Right ventricle myocardium superior (tissue), 1 donor: ENCODE measurements around the gene PGF. TPM values are rescaled to one million over a fixed set of nuclear protein-coding genes. Genes with fewer than 3 reads are reported as not detected.

Experiments
- ATAC-seq: fragments of 200-7000 bp; cut with Tn5 transposase; one replicate; pipeline ENCODE4 v1.9.1; 2020; ENCODE audit warnings: mild to moderate bottlenecking; ENCODE audit not compliant: poor library complexity
- DNase-seq: peaks from one replicate; pipeline ENCODE4 v3.0.0-alpha.2; 2020
- intact Hi-C: fragments of 100-400 bp; cut with DNase I; formaldehyde crosslinking; loops from one replicate; pipeline ENCODE4 v1.11.2; 2022
- total RNA-seq: library from RNA; stranded (reverse); fragmentation: NEBNext Ultra II Directional; extraction: Animal tissue kit (Norgen Biotek cat#: 25700); gene quantifications from one replicate; pipeline ENCODE4 v1.2.1, GENCODE V29; 2021
- donor health status: DM: no; HTN: yes; CAD: no; lungs with severe emphysema.

PGF gene
- total RNA-seq, 1 donor from 2014 or later: 5.1 TPM

DNA sequence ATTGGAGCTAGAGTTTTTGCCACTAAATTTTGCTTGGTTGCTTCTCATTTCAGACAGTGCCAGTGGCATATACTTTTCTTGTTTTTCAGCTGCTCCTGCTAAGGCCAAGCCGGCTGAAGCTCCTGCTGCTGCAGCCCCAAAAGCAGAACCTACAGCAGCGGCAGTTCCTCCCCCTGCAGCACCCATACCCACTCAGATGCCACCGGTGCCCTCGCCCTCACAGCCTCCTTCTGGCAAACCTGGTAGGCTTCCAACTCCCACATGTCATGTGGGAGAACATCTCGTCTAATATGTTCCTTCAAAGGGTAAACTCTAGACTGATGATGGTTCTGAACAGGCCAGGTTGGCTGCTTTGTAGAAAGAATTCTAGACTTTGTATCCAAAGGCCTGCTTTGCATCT, 62.7 kb downstream of the PGF start:
- ATAC-seq: no peak
- DNase-seq: no peak
- intact Hi-C loops: no loop called here

DNA sequence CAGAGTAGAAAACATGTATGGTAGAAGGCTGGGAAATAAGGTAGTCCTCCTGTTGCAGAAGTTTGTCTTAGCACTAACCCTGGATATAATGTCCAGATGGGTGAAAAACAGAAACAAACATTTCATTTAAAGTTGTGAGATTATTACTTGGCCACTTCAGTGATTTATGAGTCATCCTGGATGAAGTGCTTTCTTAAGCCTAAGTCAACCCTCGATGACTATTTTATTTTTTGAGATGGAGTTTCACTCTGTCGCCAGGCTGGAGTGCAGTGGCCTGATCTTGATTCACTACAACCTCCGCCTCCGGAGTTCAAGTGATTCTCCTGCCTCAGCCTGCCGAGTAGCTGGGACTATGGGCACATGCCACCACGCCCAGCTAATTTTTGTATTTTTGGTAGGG, 63.5 kb downstream of the PGF start:
- ATAC-seq (no peak), DNase-seq (no peak)
- intact Hi-C loops: no loop called here

Other genes with a start within 250 kb of the PGF start
- gene AREL1, start 242.5 kb downstream of the PGF start, total RNA-seq: 22.6 TPM
- gene FCF1, start 242.5 kb downstream of the PGF start, total RNA-seq: 35.8 TPM
- 26.6 TPM for gene YLPM1, start 192.3 kb downstream of the PGF start, total RNA-seq
- gene PROX2, start 79.5 kb downstream of the PGF start, total RNA-seq: not detected
- 205 TPM for gene DLST, start 73.7 kb downstream of the PGF start, total RNA-seq
- gene RPS6KL1, start 32.3 kb downstream of the PGF start, total RNA-seq: 16.8 TPM
- 29.5 TPM for gene EIF2B2, start 47.3 kb upstream of the PGF start, total RNA-seq
- gene MLH3, start 95.9 kb upstream of the PGF start, total RNA-seq: 21.8 TPM
- gene ACYP1, start 108.4 kb upstream of the PGF start, total RNA-seq: 11.9 TPM
- gene ZC2HC1C, start 114.0 kb upstream of the PGF start, total RNA-seq: 11.3 TPM
- 109 TPM for gene NEK9, start 171.5 kb upstream of the PGF start, total RNA-seq
- 235 TPM for gene TMED10, start 221.0 kb upstream of the PGF start, total RNA-seq